Prostate gland (tissue), 2 donors: ENCODE measurements around the gene SLC35B3.

Experiments
- POLR2A ChIP-seq: fragments of 450-650 bp; IDR thresholded peaks from one replicate; pipeline ENCODE4 v1.6.1; 2016; ENCODE audit warnings: antibody characterized with exemption, mild to moderate bottlenecking
- POLR2AphosphoS5 ChIP-seq: sonication (generic); formaldehyde crosslinking; IDR thresholded peaks from one replicate; pipeline ENCODE4 v1.6.1; 2017; ENCODE audit warnings: antibody characterized with exemption
- TF ChIP-seq, protein P1 (sequence below), 4 experiments: fragments of 200-600 bp in 2 of 4; fragments of 450-650 bp in 2 of 4; sonication (generic) in 2 of 4; IDR thresholded peaks; 1 replicate in 3 of 4; 2 replicates in 1 of 4; pipeline ENCODE4 v1.5.1; 2016 to 2019; ENCODE audit warnings: antibody characterized with exemption in 4 of 4, mild to moderate bottlenecking in 2 of 4, moderate library complexity in 2 of 4

DNA sequence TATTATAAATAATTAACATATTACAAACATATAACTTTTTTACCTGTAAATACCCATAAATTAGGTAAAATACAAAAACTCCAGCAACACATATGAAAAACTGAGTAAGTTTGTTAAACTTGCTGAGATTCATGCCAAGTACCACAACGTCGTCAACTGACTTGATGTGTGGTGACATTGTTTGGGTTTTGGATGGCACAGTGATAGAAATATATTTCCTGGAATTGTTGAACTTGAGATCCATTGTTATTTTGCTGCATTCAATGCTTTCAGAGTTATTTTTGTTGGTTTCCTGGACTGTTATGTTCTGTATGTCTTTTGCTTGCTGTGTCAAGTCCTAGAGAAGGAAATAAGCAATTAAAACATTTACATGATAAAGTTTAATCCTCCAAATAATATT lies 5.5 kb downstream of the SLC35B3 start:
- TF ChIP-seq, protein P1, sequence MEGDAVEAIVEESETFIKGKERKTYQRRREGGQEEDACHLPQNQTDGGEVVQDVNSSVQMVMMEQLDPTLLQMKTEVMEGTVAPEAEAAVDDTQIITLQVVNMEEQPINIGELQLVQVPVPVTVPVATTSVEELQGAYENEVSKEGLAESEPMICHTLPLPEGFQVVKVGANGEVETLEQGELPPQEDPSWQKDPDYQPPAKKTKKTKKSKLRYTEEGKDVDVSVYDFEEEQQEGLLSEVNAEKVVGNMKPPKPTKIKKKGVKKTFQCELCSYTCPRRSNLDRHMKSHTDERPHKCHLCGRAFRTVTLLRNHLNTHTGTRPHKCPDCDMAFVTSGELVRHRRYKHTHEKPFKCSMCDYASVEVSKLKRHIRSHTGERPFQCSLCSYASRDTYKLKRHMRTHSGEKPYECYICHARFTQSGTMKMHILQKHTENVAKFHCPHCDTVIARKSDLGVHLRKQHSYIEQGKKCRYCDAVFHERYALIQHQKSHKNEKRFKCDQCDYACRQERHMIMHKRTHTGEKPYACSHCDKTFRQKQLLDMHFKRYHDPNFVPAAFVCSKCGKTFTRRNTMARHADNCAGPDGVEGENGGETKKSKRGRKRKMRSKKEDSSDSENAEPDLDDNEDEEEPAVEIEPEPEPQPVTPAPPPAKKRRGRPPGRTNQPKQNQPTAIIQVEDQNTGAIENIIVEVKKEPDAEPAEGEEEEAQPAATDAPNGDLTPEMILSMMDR (IDR thresholded peaks at IDR 0.05) = no peak
- TF ChIP-seq POLR2A (no peak), POLR2AphosphoS5 (no peak)
